NT2/D1 (cell line): ENCODE data around the gene MRPL58.
"Not testable (repeated sequence)": the region's sequence is repeated elsewhere in the genome, so short reads cannot be mapped to it uniquely, and the experiment has no call there.

Experiments
- DNase-seq: peaks from one replicate; pipeline ENCODE4 v3.0.0-alpha.2; 2011; ENCODE audit warnings: low read depth, low spot score
- H3K27me3 ChIP-seq: 2 replicates; pipeline ENCODE4 v1.6.0; 2011; ENCODE audit warnings: mild to moderate bottlenecking; ENCODE audit not compliant: insufficient read length, insufficient read depth
- H3K36me3 ChIP-seq: 2 replicates; pipeline ENCODE4 v1.6.1; 2011; ENCODE audit warnings: mild to moderate bottlenecking, low read length, mixed read lengths; ENCODE audit not compliant: insufficient read depth, insufficient read length
- H3K4me1 ChIP-seq: 2 replicates; pipeline ENCODE4 v1.5.1; 2011; ENCODE audit not compliant: insufficient read depth, insufficient read length
- H3K4me3 ChIP-seq: 2 replicates; pipeline ENCODE4 v1.5.1; 2011; ENCODE audit warnings: low read depth; ENCODE audit not compliant: insufficient read length
- H3K9ac ChIP-seq: 2 replicates; pipeline ENCODE4 v1.6.0; 2011; ENCODE audit warnings: low read depth; ENCODE audit not compliant: insufficient read length
- H3K9me3 ChIP-seq: 2 replicates; pipeline ENCODE4 v1.5.1; 2011; ENCODE audit warnings: mild to moderate bottlenecking, low read length; ENCODE audit not compliant: insufficient read depth
- SUZ12 ChIP-seq: IDR thresholded peaks from 2 replicates; pipeline ENCODE4 v1.6.1; 2011; ENCODE audit not compliant: insufficient read length, insufficient read depth; ENCODE audit errors: extremely low read depth
- YY1 ChIP-seq: IDR thresholded peaks from 2 replicates; pipeline ENCODE4 v1.6.1; 2011; ENCODE audit not compliant: insufficient read length, insufficient read depth
- ZNF274 ChIP-seq: IDR thresholded peaks from 2 replicates; pipeline ENCODE4 v1.6.1; 2011; ENCODE audit warnings: mild to moderate bottlenecking, low read depth, low read length

The MRPL58 gene

GRCh38 chr17:75032720-75033280 lies 20.3 kb downstream of the MRPL58 start:
- Histone ChIP-seq H3K4me1 (peaks cover 9% of the 10 kb centered on the region), H3K36me3 (peaks cover 9% of the 10 kb centered on the region), H3K4me3 (peak overlapping the region; percentile 85), H3K27me3 (no peaks in the 10 kb centered on the region), H3K9ac (peak overlapping the region; percentile 46), H3K9me3 (peaks cover 25% of the 10 kb centered on the region)
- no peak for TF ChIP-seq YY1
- no peak for TF ChIP-seq ZNF274
- no peak for TF ChIP-seq SUZ12
- DNase-seq: no peak

DNA sequence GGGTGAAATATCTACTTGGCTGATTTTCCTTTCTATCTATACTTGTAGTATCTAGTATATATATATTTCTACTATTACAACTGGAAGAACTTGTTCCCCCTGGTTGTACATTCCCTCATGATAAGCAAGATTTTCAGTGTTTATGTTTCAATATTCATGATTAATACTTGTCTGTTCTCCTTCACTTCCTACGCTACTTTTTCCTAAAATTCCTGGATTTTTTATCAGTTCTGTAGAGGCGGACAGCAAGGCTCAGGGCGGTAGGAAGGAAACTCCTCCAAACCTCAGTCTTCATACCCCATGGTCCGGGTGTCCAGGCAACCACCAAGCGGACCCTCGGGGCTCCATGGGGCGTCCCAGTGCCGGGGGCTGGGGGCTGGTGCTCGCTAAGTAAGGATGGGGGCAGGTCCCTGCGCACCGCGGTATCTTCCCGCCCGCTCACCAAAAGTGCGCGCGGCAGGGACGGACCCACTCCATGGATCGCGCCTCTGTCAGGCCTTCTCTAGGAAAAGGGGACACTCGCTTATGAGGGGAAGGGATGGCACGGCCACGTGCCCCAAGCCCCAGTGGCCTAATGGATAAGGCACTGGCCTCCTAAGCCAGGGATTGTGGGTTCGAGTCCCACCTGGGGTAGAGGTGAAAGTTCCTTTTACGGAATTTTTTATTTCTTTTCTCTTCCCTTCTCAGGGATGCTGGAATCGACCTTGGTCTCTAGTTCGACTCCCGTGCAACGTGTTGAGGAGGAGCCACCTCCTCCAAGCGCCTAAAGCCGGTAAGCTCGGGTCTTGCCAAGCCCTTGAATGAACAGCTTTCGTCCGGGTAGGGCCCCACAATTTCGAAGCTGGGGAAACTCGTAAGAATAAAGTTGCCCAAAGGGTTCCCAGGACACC lies 21.1 kb downstream of the MRPL58 start:
- H3K9ac ChIP-seq: peak overlapping the region; percentile 91
- H3K9me3 ChIP-seq: peaks cover 25% of the 10 kb centered on the region
- H3K27me3 ChIP-seq: no peaks in the 10 kb centered on the region
- no peak for TF ChIP-seq SUZ12
- H3K36me3 ChIP-seq: peaks cover 17% of the 10 kb centered on the region
- H3K4me1 ChIP-seq: peaks cover 9% of the 10 kb centered on the region
- H3K4me3 ChIP-seq: peak overlapping the region; percentile 85
- peak; percentile 77 for DNase-seq

GRCh38 chr17:75034236-75034908 lies 21.9 kb downstream of the MRPL58 start:
- Histone ChIP-seq H3K4me1 (peaks cover 9% of the 10 kb centered on the region), H3K9ac (peak overlapping the region; percentile 91), H3K27me3 (no peaks in the 10 kb centered on the region), H3K9me3 (peaks cover 22% of the 10 kb centered on the region), H3K4me3 (peak overlapping the region; percentile 85), H3K36me3 (peaks cover 25% of the 10 kb centered on the region)
- peak; percentile 76 for DNase-seq
- TF ChIP-seq ZNF274 (no peak), SUZ12 (no peak), YY1 (no peak)

- no peaks in the 10 kb centered on the region for H3K27me3 ChIP-seq
- H3K9me3 ChIP-seq: no peaks in the 10 kb centered on the region
- H3K9ac ChIP-seq: no peak overlapping the region
- peaks cover 9% of the 10 kb centered on the region for H3K4me1 ChIP-seq
- peaks cover 48% of the 10 kb centered on the region for H3K36me3 ChIP-seq
- no peak for TF ChIP-seq YY1
- TF ChIP-seq ZNF274: no peak
- no peak for TF ChIP-seq SUZ12
- no peak overlapping the region for H3K4me3 ChIP-seq
- no peak for DNase-seq
These were observed 24.3 kb downstream of the MRPL58 start for GRCh38 chr17:75036643-75037268.

GRCh38 chr17:75039238-75039637 lies 26.8 kb downstream of the MRPL58 start:
- no peaks in the 10 kb centered on the region for H3K27me3 ChIP-seq
- H3K36me3 ChIP-seq: peaks cover 56% of the 10 kb centered on the region
- H3K9me3 ChIP-seq: no peaks in the 10 kb centered on the region
- DNase-seq: no peak
- H3K4me3 ChIP-seq: no peak overlapping the region
- H3K4me1 ChIP-seq: peaks cover 16% of the 10 kb centered on the region
- no peak overlapping the region for H3K9ac ChIP-seq
- no peak for TF ChIP-seq YY1
- TF ChIP-seq SUZ12: no peak

GRCh38 chr17:75041656-75042280 lies 29.3 kb downstream of the MRPL58 start:
- no peak for DNase-seq
- Histone ChIP-seq H3K36me3 (peaks cover 50% of the 10 kb centered on the region), H3K4me1 (peaks cover 10% of the 10 kb centered on the region), H3K9me3 (no peaks in the 10 kb centered on the region), H3K27me3 (no peaks in the 10 kb centered on the region), H3K4me3 (no peak overlapping the region), H3K9ac (no peak overlapping the region)
- TF ChIP-seq ZNF274: no peak
- no peak for TF ChIP-seq SUZ12
- TF ChIP-seq YY1: no peak

DNA sequence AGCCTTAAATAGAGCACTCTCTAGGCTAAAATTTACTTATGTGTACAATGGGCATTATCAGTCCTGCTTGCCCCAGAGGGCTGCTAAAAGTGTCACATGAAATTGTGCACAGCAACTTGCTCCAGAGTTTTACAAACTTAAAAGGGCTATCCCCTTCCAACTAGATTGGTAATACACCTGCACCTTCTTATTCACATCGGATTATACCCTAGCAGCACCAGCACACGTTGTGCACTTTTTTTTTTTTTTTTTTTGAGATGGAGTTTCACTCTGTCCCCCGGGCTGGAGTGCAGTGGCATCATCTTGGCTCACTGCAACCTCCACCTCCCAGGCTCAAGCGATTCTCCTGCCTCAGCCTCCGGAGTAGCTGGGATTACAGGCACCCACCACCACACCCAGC lies 31.3 kb downstream of the MRPL58 start:
- H3K36me3 ChIP-seq: peaks cover 41% of the 10 kb centered on the region
- H3K4me3 ChIP-seq, H3K9ac ChIP-seq, H3K9me3 ChIP-seq, DNase-seq, H3K4me1 ChIP-seq, H3K27me3 ChIP-seq: not testable (repeated sequence)
